Fibroblast of upper back skin (primary cell): ENCODE measurements around the gene PDZD8.
A peak's percentile ranks its signal among the peaks of the same experiment; 100 is the strongest.
"Not testable (repeated sequence)": the region's sequence is repeated elsewhere in the genome, so short reads cannot be mapped to it uniquely, and the experiment has no call there.

Source experiments
- DNase-seq: peaks from one replicate; pipeline ENCODE4 v3.0.0-alpha.2; 2013

Gene PDZD8

GRCh38 chr10:117249493-117250093 is 125.6 kb downstream of the PDZD8 start:
- no peak for DNase-seq

GRCh38 chr10:117248750-117249465 is 126.3 kb downstream of the PDZD8 start:
- peak; percentile 32 for DNase-seq

DNA sequence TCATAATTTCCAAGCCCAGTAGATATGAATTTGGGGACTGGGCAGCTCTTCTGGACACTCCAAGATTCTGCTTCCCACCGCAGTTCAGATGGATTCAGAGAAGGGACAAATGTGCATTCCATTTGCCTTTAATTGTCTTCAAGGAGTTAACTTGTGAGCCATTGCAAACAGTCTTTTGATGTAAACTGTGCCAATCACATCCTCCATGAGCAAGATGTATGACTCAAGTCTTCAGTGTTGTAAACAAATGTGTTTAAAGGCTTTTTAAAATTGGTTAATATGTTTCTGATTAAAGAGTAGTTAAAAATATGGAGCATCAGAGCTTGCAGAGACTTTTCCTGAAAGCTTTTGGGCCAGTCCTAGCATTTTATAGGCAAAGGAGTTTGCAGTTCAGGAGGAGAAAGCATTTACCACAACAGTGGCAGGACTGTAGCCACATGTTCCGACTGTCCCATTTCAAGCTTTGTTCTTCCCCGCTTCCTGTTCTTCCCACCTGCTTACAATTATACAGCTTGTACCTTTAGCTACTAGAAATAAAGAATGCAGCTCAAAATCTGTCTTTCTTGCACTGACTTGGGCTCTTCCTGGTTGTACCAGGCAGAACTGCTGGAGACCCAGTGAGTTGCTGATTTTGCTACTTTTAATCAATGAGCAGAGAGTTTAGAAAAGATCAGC is 128.1 kb downstream of the PDZD8 start:
- DNase-seq, result peak; percentile 2

DNA sequence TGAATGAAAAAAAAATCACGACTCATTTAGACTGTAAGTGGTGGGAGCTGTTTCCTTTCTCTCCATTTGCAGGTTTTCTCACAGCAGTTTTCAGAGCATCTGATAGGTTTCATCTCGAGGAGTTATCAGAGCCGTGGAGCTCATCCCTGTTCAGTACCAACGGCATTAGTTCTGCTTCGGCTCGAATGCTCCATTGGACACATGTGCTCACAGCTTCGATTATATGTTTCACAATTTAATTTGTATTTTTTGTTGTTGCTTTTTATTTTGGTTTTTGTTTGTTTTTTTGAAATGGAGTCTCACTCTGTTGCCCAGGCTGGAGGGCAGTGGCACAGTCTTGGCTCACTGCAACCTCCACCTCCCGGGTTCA is 132.8 kb downstream of the PDZD8 start:
- no peak for DNase-seq

- DNase-seq, result no peak
Measured at GRCh38 chr10:117241541-117242462, 133.4 kb downstream of the PDZD8 start.

DNA sequence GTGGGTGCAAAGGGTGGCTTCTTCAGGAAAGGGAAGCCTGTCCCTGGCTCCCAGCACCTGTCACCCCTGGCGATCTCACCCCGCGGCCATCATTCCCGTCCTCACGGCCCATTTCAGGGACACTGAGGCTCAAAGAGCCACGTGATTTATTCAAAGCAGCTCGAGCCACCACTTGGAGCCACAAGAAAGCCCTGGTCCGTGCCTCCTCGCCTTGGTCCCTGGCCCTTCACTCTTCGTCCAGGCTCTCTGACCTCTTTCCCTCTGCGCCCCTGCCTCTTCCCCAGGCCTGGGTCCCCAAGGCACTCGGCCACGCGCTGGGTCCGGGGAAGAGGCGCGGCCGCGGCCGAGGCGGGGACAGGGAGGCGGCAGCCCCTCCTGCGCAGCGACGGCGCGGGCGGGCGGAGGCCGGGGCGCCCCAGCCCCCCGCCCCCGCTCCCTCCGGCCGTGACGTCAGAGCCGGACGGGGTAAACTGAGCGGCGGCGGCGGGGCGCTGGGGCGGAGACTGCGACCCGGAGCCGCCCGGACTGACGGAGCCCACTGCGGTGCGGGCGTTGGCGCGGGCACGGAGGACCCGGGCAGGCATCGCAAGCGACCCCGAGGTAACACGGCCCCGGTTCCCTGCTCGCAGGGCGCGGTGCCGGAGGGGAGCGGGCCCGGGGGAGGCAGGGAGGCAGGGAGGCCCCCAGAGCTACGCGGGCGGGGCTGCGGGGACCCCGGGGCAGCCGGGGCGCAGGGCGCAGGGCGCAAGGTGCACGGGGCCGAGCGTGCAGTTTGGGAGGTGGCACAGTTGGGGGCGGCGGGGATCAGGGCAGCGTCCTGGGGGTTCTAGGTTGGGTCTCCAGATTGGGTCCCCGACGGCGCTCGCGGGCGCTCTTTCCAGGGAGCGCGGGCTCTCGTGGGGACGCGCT is 134.4 kb downstream of the PDZD8 start, which contains the start of gene SLC18A2:
Gene SLC18A2, plus strand, starts transcription at position 494 of the 909 bp plus-strand sequence. CDS start 580 bp downstream, outside the sequence.
- DNase-seq, result no peak

GRCh38 chr10:117239721-117240620 is 135.3 kb downstream of the PDZD8 start:
- no peak for DNase-seq

DNA sequence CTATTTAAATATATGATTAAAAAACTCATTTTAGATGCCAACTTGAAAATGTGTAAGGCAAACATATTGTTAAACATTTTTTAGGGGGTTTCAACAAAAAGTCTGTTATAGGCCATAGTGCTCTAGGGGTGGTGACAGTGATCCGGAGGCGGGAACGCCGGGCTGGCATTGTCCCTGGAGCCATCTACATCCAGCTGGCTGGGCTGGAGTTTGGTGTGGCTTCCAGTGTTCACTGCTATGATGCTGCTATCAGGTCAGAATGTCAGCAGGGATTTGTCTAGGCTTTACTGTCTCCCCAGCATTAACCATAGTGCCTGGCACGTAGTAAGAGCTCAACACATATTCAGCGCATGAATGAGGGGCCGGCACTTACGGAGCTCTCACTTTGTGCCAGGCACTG is 136.2 kb downstream of the PDZD8 start:
- DNase-seq, result no peak

GRCh38 chr10:117237401-117237991 is 137.7 kb downstream of the PDZD8 start:
- DNase-seq, result no peak

- DNase-seq, result not testable (repeated sequence)
Measured at GRCh38 chr10:117230107-117230506, 145.1 kb downstream of the PDZD8 start.

GRCh38 chr10:117228210-117228609 is 147.0 kb downstream of the PDZD8 start:
- no peak for DNase-seq
